ES-I3 (cell line): ENCODE data around the gene MAGI2.
"Not testable (repeated sequence)": the region's sequence is repeated elsewhere in the genome, so short reads cannot be mapped to it uniquely, and the experiment has no call there.

Experiments used
- H3K36me3 ChIP-seq: 2 replicates; pipeline ENCODE4 v1.6.1; 2013; ENCODE audit warnings: mild to moderate bottlenecking, low read length, control low read depth, moderate library complexity; ENCODE audit not compliant: insufficient read depth
- H3K4me1 ChIP-seq: 2 replicates; pipeline ENCODE4 v1.6.1; 2013; ENCODE audit warnings: mild to moderate bottlenecking, control low read depth, low read length; ENCODE audit not compliant: insufficient read depth
- H3K9ac ChIP-seq: 2 replicates; pipeline ENCODE4 v1.6.1; 2013; ENCODE audit warnings: low read depth, mild to moderate bottlenecking, low read length, moderate library complexity
- H3K9me3 ChIP-seq: 2 replicates; pipeline ENCODE4 v1.6.1; 2013; ENCODE audit warnings: mild to moderate bottlenecking, low read length, moderate library complexity; ENCODE audit not compliant: control insufficient read depth, insufficient read depth

Gene MAGI2

GRCh38 chr7:78542981-78543380, 910.5 kb downstream of the MAGI2 start:
- H3K9ac ChIP-seq = no peak overlapping the region
- H3K4me1 ChIP-seq = no peaks in the 10 kb centered on the region
- H3K36me3 ChIP-seq = no peaks in the 10 kb centered on the region
- no peaks in the 10 kb centered on the region for H3K9me3 ChIP-seq

DNA sequence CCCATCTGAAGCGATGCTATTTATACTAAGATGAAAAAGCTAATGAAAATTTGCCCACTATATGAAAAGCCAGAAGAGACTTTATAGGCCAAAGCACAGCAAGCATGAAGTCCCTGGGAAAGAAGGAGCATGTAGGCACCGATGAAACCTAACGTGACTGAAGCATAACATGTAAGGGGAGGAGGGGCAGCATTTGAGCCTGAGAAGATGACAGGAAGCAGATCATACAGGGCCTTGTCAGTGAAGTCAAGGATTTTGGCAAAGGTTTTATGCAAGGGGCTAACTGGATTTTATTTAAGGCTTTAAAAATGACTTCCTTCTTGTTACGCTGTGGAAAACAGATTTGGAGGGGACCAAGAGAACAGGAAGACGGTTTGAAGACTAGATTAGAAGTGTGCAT, 910.9 kb downstream of the MAGI2 start:
- Histone ChIP-seq H3K9me3 (no peaks in the 10 kb centered on the region), H3K36me3 (no peaks in the 10 kb centered on the region), H3K9ac (no peak overlapping the region), H3K4me1 (no peaks in the 10 kb centered on the region)

DNA sequence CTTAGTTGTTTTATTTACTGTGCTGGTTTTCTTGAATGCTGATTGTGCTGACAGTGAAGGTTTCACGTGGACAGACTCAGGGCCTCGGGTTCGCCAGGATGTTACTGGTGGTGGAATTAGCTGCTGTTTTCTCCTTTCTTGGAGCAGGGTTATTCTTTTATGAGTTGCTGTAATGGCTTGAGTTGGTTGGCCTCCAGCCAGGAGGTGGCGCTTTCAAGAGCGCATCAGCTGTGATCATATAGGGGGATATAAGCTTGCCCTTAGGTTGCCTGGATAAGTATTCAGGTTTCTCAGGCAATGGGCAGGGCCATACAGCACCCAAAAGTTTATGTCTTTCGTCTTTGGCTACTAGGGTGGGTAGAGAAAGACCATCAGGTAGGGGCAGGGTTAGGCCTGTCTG, 913.6 kb downstream of the MAGI2 start:
- Histone ChIP-seq H3K9ac (no peak overlapping the region), H3K4me1 (no peaks in the 10 kb centered on the region), H3K36me3 (no peaks in the 10 kb centered on the region), H3K9me3 (no peaks in the 10 kb centered on the region)

DNA sequence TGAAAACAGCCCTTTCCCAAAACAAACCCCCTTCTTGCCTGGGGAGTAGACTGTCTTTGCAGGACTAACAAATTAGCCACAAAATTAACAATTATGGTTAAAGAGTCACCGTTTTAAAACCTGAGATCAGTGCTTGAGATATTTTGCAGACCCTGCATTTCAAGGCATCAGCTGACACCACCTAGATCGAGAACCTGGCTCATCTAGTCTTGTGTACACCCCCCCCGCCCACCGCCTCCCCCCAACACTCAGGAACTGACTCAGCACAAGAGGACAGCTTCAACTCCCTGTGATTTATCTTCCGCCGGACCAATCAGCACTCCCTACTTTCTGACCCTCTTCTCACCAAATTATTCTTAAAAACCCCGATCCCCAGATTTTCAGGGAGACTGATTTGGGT, 917.8 kb downstream of the MAGI2 start:
- Histone ChIP-seq H3K36me3 (no peaks in the 10 kb centered on the region), H3K9me3 (no peaks in the 10 kb centered on the region), H3K4me1 (peaks cover 3% of the 10 kb centered on the region; the same call in 1 of the 2 replicates), H3K9ac (no peak overlapping the region)

- H3K9me3 ChIP-seq = no peaks in the 10 kb centered on the region
- no peak overlapping the region for H3K9ac ChIP-seq
- H3K4me1 ChIP-seq = peaks cover 25% of the 10 kb centered on the region
- no peaks in the 10 kb centered on the region for H3K36me3 ChIP-seq
Observed at GRCh38 chr7:78530351-78530750, 923.1 kb downstream of the MAGI2 start.

DNA sequence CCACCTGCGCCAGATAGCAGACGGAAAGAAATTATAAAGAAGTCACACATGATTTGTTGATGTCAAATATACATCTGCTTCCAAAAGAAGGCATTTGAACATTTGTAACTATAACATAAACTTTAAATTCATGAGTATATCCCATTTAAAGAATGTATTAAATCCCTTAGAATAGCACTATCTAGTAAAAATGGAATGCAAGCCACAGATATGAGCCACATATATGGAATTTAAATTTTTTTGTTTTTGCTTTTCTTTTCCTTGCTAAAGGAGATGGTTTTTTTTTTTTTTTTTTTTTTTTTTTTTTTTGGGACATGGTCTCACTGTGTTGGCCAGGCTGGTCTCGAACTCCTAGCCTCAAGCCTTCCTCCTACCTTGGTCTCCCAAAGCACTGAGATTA, 924.1 kb downstream of the MAGI2 start:
- H3K4me1 ChIP-seq = peaks cover 25% of the 10 kb centered on the region
- H3K36me3 ChIP-seq = no peaks in the 10 kb centered on the region
- H3K9ac ChIP-seq = no peak overlapping the region
- no peaks in the 10 kb centered on the region for H3K9me3 ChIP-seq

GRCh38 chr7:78528964-78529363, 924.5 kb downstream of the MAGI2 start:
- Histone ChIP-seq H3K36me3 (no peaks in the 10 kb centered on the region), H3K4me1 (peaks cover 25% of the 10 kb centered on the region), H3K9ac (no peak overlapping the region), H3K9me3 (no peaks in the 10 kb centered on the region)

DNA sequence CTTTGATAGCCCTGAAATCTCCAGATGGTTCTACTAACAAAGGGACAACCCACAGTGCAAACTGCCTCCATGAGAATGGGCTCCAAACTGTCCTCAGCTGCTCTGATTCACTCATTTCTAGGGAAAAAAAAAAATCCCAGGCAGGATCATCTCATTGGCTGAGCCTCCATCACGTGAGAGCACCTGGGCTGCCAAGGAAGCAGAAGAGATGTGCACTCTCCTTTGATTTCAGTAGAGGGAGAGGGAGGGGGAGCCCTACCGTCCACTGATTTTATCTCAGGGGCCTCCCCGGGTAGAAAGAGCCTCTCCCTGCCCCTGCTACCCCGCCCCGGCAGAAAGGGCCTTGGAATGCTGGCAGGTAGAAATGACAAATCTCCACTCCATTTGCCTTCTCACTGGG, 929.5 kb downstream of the MAGI2 start:
- H3K9me3 ChIP-seq = no peaks in the 10 kb centered on the region
- no peaks in the 10 kb centered on the region for H3K36me3 ChIP-seq
- H3K4me1 ChIP-seq = peaks cover 11% of the 10 kb centered on the region; the same call in 1 of the 2 replicates

GRCh38 chr7:78521961-78522360, 931.5 kb downstream of the MAGI2 start:
- H3K4me1 ChIP-seq = peaks cover 4% of the 10 kb centered on the region; the same call in 1 of the 2 replicates
- H3K9ac ChIP-seq = no peak overlapping the region
- H3K9me3 ChIP-seq = no peaks in the 10 kb centered on the region
- no peaks in the 10 kb centered on the region for H3K36me3 ChIP-seq

More for the DNA sequence above, 929.5 kb downstream of the MAGI2 start:
- no peak overlapping the region for H3K9ac ChIP-seq

DNA sequence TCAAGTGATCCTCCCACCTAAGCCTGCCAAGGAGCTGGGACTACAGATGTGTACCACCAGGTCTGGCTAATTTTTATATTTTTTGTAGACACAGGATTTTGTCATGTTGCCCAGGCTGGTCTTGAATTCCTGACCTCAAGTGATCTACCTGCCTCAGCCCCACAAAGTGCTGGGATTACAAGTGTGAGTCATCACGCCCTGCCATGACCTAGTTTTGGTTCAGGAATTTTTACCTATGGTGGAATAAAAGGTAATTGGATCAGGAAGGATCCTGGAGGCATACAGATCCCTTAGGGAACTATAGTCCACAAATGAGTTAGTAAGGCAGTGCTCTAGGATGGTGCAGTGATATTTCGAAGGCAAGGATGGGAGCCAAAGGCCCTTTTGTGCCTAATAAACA, 937.0 kb downstream of the MAGI2 start:
- Histone ChIP-seq H3K4me1 (peaks cover 6% of the 10 kb centered on the region), H3K9ac (no peak overlapping the region), H3K36me3 (no peaks in the 10 kb centered on the region), H3K9me3 (no peaks in the 10 kb centered on the region)

DNA sequence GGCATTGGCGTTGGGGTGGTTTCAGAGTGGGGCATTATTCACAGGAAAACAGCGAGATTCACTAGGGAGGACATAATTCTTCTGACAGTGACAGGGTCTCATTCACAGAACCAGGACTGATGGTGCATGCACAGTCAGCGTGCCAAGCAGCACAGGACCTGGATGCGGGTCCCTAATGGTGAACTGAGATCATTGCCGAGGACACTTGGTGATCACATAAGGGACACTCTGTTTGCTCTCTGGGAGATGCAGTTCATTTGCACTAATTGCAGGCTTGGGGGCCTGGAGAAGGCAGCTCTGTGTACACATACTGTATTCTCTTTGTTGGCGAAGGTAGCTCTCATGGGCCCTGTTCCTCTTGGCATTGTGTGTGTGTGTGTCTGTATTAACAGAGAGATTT, 938.8 kb downstream of the MAGI2 start:
- Histone ChIP-seq H3K9ac (no peak overlapping the region), H3K36me3 (no peaks in the 10 kb centered on the region), H3K4me1 (peaks cover 6% of the 10 kb centered on the region), H3K9me3 (no peaks in the 10 kb centered on the region)

- Histone ChIP-seq H3K4me1 (peaks cover 6% of the 10 kb centered on the region), H3K9ac (no peak overlapping the region), H3K9me3 (no peaks in the 10 kb centered on the region), H3K36me3 (no peaks in the 10 kb centered on the region)
Observed at GRCh38 chr7:78510580-78511188, 942.8 kb downstream of the MAGI2 start.

- H3K36me3 ChIP-seq, H3K9ac ChIP-seq, H3K4me1 ChIP-seq, H3K9me3 ChIP-seq: not testable (repeated sequence)
Observed at GRCh38 chr7:78503301-78503700, 950.2 kb downstream of the MAGI2 start.

- no peaks in the 10 kb centered on the region for H3K9me3 ChIP-seq
- no peak overlapping the region for H3K9ac ChIP-seq
- H3K4me1 ChIP-seq = peaks cover 5% of the 10 kb centered on the region; the same call in 1 of the 2 replicates
Observed at GRCh38 chr7:78501064-78501463, 952.4 kb downstream of the MAGI2 start.

DNA sequence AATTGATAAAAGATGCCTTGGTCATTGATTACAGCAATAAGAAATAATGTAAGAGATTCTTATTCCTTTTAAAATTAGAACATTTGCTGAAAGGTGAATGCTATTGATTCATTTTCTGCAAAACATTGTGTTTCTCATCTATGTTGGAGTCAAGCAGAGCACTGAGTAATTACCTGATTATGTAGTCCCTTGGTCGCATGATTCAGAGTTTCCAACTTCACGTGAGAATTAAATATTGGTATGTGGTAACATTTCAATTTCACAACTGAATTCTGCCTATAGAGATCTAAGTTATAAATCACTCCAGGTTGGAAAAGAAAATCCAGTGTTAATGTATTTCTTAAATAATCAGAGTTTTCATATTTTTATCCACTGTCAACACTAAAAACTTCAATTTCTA, 953.5 kb downstream of the MAGI2 start:
- Histone ChIP-seq H3K9me3 (no peaks in the 10 kb centered on the region), H3K9ac (no peak overlapping the region), H3K36me3 (no peaks in the 10 kb centered on the region), H3K4me1 (peaks cover 5% of the 10 kb centered on the region; the same call in 1 of the 2 replicates)

More at GRCh38 chr7:78501064-78501463, 952.4 kb downstream of the MAGI2 start:
- H3K36me3 ChIP-seq = no peaks in the 10 kb centered on the region
